Osteoblast (primary cell): Measurements from ENCODE around the gene LBHD2. TPM values are rescaled to one million over a fixed set of nuclear protein-coding genes. Genes with fewer than 3 reads are reported as not detected.

Experiments
- DNase-seq: peaks from one replicate; pipeline ENCODE4 v3.0.0; 2011; ENCODE audit warnings: low spot score, mixed read lengths; ENCODE audit not compliant: insufficient read length; ENCODE audit errors: missing footprints
- H2AFZ ChIP-seq: 2 replicates; pipeline ENCODE4 v1.6.0; 2011; ENCODE audit warnings: mild to moderate bottlenecking, low read length
- H3K27ac ChIP-seq: 2 replicates; pipeline ENCODE4 v1.5.1; 2011; ENCODE audit warnings: mild to moderate bottlenecking, low read depth, low read length, moderate library complexity
- H3K27me3 ChIP-seq: 2 replicates; pipeline ENCODE4 v1.6.0; 2012; ENCODE audit warnings: mild to moderate bottlenecking, control low read depth, inconsistent platforms, low read length, moderate library complexity; ENCODE audit not compliant: insufficient read depth
- H3K36me3 ChIP-seq: 2 replicates; pipeline ENCODE4 v1.5.1; 2011; ENCODE audit warnings: mild to moderate bottlenecking, low read length, control low read depth, moderate library complexity; ENCODE audit not compliant: insufficient read depth
- H3K4me1 ChIP-seq: 2 replicates; pipeline ENCODE4 v1.5.1; 2011; ENCODE audit warnings: mild to moderate bottlenecking, low read length, control low read depth, moderate library complexity; ENCODE audit not compliant: insufficient read depth
- H3K4me2 ChIP-seq: 2 replicates; pipeline ENCODE4 v1.6.0; 2011; ENCODE audit warnings: mild to moderate bottlenecking, low read length; ENCODE audit not compliant: insufficient read depth
- H3K4me3 ChIP-seq: fragments of 200-600 bp; sonication (generic); 3 replicates; pipeline ENCODE4 v1.5.1; 2012; ENCODE audit warnings: mild to moderate bottlenecking, low read length, inconsistent platforms; ENCODE audit not compliant: insufficient read depth
- H3K79me2 ChIP-seq: 2 replicates; pipeline ENCODE4 v1.6.0; 2012; ENCODE audit warnings: mild to moderate bottlenecking, low read length, control low read depth, inconsistent platforms; ENCODE audit not compliant: insufficient read depth
- H3K9me3 ChIP-seq: 2 replicates; pipeline ENCODE4 v1.5.1; 2011; ENCODE audit warnings: low read depth, low read length, control low read depth
- H4K20me1 ChIP-seq: 2 replicates; pipeline ENCODE4 v1.6.0; 2012; ENCODE audit warnings: mild to moderate bottlenecking, low read length, control low read depth; ENCODE audit not compliant: insufficient read depth
- total RNA-seq: library from RNA; depleted of rRNA; stranded (reverse); fragments of >200 nt; gene quantifications from 2 replicates; pipeline ENCODE4 v1.2.3, GENCODE V29; 2012
- TF ChIP-seq, protein P1 (sequence below): IDR thresholded peaks from 2 replicates; pipeline ENCODE4 v1.5.1; 2011; ENCODE audit warnings: mild to moderate bottlenecking, low read depth, low read length, moderate library complexity; ENCODE audit errors: extremely low read depth

Gene LBHD2
- total RNA-seq, 1 donor: not detected

DNA sequence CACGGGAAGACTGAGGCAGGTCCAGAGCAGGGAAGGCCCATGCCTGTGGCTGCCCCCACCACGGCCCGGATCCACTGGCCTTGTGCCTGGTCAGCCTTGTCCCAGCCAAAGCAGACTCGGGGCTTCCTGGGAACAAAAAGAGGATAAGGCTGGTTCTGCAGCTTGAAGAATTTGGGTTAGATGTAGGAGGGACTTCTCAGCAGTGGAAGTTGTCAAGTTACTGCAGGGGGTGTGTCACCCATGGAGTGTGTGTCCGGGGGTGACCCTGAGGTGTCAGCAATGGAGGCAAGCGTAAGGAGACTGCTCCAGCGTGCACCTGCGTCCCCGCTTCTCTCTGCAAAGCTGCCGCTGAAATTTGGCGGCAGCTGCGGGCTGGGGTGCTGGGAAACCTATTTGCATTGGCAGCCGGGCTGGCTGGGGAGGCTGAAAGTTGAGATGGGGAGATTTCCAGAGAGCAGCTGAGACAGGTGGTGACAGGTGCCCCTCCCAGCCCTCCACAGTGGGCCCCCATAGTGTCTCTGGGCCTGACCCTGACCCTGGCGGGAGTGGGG, 26.7 kb downstream of the LBHD2 start:
- H3K36me3 ChIP-seq: no peaks in the 10 kb centered on the region
- no peaks in the 10 kb centered on the region for H3K79me2 ChIP-seq
- peak overlapping the region; percentile 71 for H3K4me2 ChIP-seq
- no peak overlapping the region for H3K4me3 ChIP-seq
- TF ChIP-seq, protein P1, sequence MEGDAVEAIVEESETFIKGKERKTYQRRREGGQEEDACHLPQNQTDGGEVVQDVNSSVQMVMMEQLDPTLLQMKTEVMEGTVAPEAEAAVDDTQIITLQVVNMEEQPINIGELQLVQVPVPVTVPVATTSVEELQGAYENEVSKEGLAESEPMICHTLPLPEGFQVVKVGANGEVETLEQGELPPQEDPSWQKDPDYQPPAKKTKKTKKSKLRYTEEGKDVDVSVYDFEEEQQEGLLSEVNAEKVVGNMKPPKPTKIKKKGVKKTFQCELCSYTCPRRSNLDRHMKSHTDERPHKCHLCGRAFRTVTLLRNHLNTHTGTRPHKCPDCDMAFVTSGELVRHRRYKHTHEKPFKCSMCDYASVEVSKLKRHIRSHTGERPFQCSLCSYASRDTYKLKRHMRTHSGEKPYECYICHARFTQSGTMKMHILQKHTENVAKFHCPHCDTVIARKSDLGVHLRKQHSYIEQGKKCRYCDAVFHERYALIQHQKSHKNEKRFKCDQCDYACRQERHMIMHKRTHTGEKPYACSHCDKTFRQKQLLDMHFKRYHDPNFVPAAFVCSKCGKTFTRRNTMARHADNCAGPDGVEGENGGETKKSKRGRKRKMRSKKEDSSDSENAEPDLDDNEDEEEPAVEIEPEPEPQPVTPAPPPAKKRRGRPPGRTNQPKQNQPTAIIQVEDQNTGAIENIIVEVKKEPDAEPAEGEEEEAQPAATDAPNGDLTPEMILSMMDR: no peak
- no peaks in the 10 kb centered on the region for H3K9me3 ChIP-seq
- H2AFZ ChIP-seq: peak overlapping the region; percentile 56
- no peaks in the 10 kb centered on the region for H3K27me3 ChIP-seq
- no peaks in the 10 kb centered on the region for H4K20me1 ChIP-seq
- H3K27ac ChIP-seq: peak overlapping the region; percentile 65
- DNase-seq: no peak
- peaks cover 16% of the 10 kb centered on the region for H3K4me1 ChIP-seq

DNA sequence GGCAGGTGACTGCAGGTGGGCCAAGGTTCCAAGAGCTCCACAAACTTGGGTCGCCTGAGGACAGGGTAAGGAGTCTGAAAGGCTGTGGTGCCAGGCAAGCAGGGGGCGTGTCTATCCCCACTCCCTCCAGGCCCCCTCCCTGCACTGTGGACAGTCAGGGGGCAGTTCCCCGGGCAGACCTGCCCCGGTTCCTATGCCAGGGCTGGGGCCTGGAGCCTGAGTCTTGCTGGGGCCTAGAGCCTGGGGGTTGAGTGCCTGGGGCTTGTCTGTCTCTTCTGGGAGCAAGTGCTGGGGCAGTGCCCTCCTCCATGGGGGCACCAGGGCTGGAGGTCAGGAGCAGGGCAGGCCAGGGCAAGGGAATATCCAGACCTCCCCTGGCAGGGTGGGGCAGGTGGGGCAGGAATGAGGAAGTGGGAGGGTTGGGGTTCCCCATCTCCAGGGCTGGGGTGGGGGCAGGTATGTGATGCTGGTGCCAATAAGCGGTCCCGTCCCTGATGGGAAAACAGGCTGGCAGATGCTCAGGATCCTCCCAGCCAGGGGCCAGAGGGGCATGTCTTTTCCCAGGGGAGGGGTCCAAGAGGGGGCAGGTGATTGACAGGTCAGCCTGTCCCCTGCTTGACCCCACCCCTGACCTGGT, 27.3 kb downstream of the LBHD2 start:
- H3K27me3 ChIP-seq: no peaks in the 10 kb centered on the region
- H3K9me3 ChIP-seq: no peaks in the 10 kb centered on the region
- no peak for DNase-seq
- H4K20me1 ChIP-seq: no peaks in the 10 kb centered on the region
- TF ChIP-seq, protein P1: no peak
- H3K4me1 ChIP-seq: peaks cover 16% of the 10 kb centered on the region
- no peak overlapping the region for H3K4me2 ChIP-seq
- no peaks in the 10 kb centered on the region for H3K79me2 ChIP-seq
- H3K4me3 ChIP-seq: no peak overlapping the region
- H3K27ac ChIP-seq: no peak overlapping the region
- no peak overlapping the region for H2AFZ ChIP-seq
- H3K36me3 ChIP-seq: no peaks in the 10 kb centered on the region

DNA sequence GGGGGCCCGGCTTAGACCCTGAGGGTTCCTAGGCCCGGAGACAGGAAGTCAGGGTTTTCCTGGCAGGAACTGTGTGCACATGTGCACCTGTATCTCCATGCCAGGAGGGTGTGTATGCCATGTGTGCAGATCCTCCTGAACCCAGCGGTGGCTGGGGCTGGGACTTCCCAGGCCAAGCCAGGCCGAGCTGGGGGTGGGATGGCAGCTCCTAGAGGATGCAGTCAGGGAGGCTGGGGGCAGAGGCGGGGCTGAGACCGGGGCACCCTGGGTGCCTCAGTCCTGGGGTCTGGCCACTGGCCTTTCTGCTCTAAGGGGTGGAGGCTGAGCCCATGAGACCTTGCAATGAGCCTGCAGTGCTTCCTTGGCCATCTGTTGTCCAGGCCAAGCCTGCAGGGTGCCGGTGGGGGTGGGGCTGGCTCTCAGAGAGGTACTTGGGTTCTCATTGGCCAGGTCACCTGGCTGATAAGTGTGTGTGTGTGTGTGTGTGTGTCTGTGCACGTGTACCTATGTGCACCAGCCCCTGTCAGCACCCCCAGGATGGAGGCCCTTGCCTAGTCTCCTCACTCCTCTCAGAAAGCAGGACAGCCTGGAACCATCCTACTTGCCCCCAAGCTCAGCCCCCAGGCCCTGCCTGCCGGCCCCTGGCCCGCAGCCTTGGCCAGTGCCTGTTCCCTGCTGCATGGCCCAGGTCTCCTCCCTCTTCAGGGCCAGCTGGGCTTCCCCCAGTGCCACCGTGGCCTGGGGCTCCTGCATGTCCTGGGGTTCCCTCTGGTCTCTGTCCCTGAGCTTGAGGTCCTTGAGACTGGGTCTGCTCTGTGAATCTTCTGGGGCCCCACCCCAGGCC, 28.6 kb downstream of the LBHD2 start:
- no peaks in the 10 kb centered on the region for H3K27me3 ChIP-seq
- H3K79me2 ChIP-seq: no peaks in the 10 kb centered on the region
- no peak overlapping the region for H3K27ac ChIP-seq
- H3K36me3 ChIP-seq: no peaks in the 10 kb centered on the region
- no peak overlapping the region for H3K4me2 ChIP-seq
- no peak overlapping the region for H3K4me3 ChIP-seq
- H4K20me1 ChIP-seq: no peaks in the 10 kb centered on the region
- H3K4me1 ChIP-seq: peaks cover 16% of the 10 kb centered on the region
- TF ChIP-seq, protein P1: no peak
- no peak overlapping the region for H2AFZ ChIP-seq
- no peaks in the 10 kb centered on the region for H3K9me3 ChIP-seq
- no peak for DNase-seq

DNA sequence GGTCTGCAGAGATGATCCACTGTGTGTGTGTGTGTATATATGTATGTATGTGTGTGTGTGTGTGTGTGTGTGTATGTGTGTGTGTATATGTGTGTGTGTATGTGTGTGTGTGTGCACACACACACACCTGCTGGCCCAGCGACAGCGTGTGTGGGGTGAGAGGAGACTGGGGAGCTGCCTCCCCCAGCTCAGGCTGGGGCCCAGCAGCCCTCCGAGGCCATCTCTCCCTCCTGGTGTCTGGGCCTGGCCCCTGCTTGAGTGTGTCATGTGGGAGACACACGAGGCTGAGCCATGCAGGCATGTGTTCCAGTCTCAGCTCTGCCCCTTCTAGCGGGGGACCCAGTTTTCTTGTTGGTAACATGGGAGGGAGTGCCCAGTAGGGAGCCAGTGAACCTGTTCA, 29.3 kb downstream of the LBHD2 start:
- peaks cover 19% of the 10 kb centered on the region for H3K4me1 ChIP-seq
- H3K4me2 ChIP-seq: no peak overlapping the region
- no peak overlapping the region for H3K27ac ChIP-seq
- H2AFZ ChIP-seq: no peak overlapping the region
- H3K79me2 ChIP-seq: no peaks in the 10 kb centered on the region
- H3K27me3 ChIP-seq: no peaks in the 10 kb centered on the region
- TF ChIP-seq, protein P1: no peak
- no peaks in the 10 kb centered on the region for H3K36me3 ChIP-seq
- DNase-seq: no peak
- H4K20me1 ChIP-seq: no peaks in the 10 kb centered on the region
- H3K4me3 ChIP-seq: no peak overlapping the region
- no peaks in the 10 kb centered on the region for H3K9me3 ChIP-seq
